Tibial nerve (tissue), 3 donors: ENCODE data around the gene FMN2.

ENCODE experiments used
- CTCF ChIP-seq, 5 experiments: fragments of 200-600 bp in 3 of 5; fragments of 450-650 bp in 2 of 5; sonication (generic) in 3 of 5; IDR thresholded peaks; one replicate each; pipeline ENCODE4 v1.5.1; 2016 to 2019; ENCODE audit warnings: antibody characterized with exemption in 5 of 5, mild to moderate bottlenecking in 3 of 5, moderate library complexity in 2 of 5
- POLR2A ChIP-seq, 2 donors: fragments of 450-650 bp; IDR thresholded peaks; one replicate each; pipeline ENCODE4 v1.6.1; 2017; ENCODE audit warnings: antibody characterized with exemption in 2 of 2, mild to moderate bottlenecking in 2 of 2, moderate library complexity in 2 of 2

- TF ChIP-seq CTCF (IDR thresholded peaks at IDR 0.05), result no peak
- TF ChIP-seq POLR2A (IDR thresholded peaks at IDR 0.05), result no peak
Observed at GRCh38 chr1:240503558-240503957, 411.9 kb downstream of the FMN2 start.
